NCI-H2171 treated with DMSO at 0.1 percent for 48 hours (cell line): Measurements from ENCODE around the gene KCNMA1.

Experiments
- DNase-seq: peaks from one replicate; lab custom pipeline; 2025; lab: John Stamatoyannopoulos, UW

The KCNMA1 gene

DNA sequence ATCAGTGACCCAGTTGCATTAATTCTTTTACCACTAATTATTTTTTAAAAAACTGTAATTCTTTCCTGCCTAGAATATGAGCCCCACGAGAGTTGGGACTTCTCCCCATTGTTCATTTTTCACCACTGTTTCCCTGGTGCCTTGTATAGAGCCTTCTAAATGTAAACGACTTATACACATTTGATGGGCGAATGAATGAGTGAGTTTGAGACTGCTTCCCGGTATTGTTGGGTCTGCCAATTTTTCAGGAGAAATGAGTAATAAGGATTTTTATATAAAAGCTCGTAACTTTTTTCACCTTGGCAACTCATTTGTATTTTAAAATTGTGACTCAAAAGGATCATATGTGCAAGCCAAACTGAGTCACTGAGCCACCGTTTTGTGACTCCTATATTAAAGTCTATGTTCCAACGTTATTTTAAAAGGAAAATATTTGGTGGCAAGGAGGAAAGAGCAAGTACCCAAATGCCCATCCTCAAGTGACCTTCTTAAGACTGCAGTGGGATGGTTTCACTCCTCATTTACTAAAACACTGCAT is 621.3 kb downstream of the KCNMA1 start:
- no peak for DNase-seq

DNA sequence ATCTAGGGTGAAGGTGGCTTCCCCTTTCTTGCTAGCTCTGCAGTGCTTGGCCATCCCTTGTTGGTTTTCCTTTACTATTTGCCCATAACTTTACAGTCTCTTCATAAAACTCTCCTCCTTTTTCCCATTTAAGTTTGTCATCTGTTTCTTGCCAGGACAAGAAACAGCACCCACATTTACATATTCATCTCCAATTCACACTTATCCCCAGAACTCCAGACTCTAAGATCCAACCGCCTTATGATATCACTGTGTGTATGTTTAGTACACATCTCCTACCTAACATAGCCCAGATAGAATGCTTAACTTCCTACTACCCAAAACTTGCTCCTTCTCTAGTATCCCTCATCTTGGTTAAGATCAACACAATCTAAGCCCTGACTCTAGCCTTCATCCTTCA is 622.2 kb downstream of the KCNMA1 start:
- no peak for DNase-seq

- DNase-seq, result no peak
These were observed 624.7 kb downstream of the KCNMA1 start for GRCh38 chr10:77012812-77013500.

- no peak for DNase-seq
These were observed 625.5 kb downstream of the KCNMA1 start for GRCh38 chr10:77011874-77012811.

- no peak for DNase-seq
These were observed 627.2 kb downstream of the KCNMA1 start for GRCh38 chr10:77010430-77010829.

DNA sequence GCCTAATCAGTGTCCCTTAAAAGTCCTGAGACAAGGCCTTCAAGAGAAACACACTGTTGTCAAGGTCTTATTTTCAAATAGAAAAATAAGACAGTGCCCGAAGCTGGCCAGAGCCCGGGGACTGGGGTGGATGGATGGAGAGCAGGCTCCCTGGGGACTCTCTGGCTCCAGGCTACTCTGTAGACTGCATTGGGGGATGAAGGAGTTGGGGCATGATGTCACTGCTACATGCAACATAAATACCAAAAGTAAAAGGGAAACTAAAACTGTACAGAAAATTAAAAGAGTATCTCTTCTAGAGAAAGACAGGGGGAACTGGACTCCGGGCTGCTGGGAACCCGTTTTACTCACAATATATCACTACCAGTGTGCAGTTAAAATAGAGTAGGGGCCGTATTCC is 629.8 kb downstream of the KCNMA1 start:
- DNase-seq, result no peak

DNA sequence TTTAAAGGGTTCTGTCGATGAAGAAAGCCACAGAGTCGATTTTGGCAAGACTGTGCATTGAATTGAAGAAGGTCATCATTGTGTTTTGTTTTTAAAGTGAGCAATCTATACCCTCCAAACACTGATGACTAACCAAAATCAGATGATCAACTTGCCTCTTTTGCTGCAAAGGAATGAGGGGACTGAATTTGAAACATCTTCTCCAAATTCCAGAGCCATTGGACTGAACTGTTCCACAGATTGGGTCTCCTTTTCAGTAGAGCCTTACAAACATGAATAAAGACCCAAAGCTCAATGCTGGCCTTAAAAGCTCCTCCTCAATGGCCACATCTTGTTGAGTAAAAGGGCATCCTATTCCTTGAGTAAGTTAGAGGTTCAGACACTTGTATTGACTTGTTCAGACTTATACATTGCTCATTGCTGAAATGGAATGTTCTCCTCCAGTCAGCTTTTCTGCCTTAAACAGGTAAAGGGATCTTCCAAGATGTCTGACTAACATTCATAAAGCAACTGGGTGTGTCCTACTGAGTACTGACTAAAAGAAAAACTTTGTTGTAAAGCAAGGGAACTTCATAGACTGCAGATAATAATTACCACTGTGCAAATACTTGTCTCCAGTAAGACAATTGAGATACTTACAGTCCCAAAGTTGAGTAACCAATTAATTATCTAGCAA is 630.6 kb downstream of the KCNMA1 start:
- no peak for DNase-seq

DNA sequence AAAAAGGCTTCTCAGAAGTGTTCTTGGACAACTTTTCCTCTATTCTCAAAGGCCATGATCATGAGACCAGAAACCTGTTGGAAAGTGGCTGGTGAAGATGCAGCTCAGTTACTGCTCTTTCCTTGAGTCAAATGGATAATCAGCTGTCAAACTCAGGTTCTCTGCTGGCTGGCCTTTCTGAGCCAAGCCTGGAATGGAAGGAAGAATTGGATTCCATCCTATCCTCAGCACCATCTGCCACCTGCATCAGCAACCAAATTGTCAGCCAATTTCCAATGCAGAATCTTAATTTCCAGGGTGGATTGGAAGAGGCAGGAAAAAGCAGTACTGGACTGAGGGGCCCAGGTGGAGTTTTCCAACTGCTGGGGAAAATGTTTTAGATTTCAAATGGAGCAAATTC is 631.7 kb downstream of the KCNMA1 start:
- peak; percentile 3 for DNase-seq

GRCh38 chr10:77004917-77005564 is 632.6 kb downstream of the KCNMA1 start:
- DNase-seq, result peak; percentile 68

DNA sequence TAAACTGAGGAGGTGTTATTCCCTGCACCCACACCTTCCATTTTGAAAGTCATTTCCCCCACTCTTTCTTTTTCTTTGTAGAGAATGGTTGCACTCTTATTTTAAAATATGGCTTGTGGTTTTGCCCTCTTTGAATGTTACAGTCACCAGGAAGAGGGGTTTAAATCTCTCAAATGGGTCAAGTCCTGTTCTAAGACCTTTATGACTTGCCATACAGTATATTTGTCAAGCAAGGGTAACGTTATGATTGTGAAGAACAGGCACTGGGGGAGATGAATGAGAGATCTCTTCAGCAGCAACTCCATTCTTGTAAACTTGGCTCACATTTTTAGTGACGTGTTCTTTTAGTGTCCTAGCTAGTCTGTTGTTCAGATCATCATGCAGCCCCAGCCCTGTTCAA is 634.7 kb downstream of the KCNMA1 start:
- DNase-seq, result no peak

GRCh38 chr10:77001206-77001605 is 636.4 kb downstream of the KCNMA1 start:
- DNase-seq, result no peak

DNA sequence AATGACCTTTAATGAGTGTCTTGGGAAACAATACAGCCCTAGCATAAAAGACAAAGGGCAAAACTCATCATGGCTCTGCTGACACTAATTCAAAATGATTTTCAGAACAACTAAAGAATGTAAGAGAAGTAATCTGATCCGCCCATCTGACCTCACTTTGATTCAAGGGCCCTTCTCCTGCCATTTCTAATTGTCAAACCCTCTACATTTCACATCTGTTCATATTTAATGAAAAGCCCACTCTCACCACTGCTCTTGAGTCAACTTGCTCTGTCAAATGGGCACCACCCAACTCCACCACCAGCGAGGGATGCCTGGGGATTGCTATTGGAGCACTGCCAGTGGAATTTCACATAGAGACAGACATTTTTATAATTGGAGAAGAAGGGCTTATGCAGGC is 639.2 kb downstream of the KCNMA1 start:
- DNase-seq, result peak; percentile 60

GRCh38 chr10:76997631-76998030 is 640.0 kb downstream of the KCNMA1 start:
- DNase-seq, result no peak

DNA sequence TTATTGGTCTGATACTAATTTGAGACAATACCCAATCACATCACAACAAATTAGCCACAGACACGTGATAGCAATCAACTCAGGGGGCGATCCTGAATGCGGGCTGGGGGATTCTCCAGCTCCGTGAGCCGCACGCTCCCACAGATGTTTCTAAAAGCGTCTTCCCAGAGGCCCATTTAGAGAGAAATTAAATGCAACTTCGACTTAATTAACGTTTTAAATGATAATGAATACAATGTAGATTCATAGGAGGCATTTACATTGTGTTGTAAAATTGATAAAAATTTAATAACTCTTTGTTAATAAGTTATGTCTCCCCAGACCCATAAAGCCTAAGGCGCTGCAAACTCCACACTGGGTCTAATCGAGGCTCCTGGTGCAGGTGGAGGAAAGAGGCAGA is 642.6 kb downstream of the KCNMA1 start:
- DNase-seq, result no peak

GRCh38 chr10:76993213-76993612 is 644.4 kb downstream of the KCNMA1 start:
- no peak for DNase-seq

DNA sequence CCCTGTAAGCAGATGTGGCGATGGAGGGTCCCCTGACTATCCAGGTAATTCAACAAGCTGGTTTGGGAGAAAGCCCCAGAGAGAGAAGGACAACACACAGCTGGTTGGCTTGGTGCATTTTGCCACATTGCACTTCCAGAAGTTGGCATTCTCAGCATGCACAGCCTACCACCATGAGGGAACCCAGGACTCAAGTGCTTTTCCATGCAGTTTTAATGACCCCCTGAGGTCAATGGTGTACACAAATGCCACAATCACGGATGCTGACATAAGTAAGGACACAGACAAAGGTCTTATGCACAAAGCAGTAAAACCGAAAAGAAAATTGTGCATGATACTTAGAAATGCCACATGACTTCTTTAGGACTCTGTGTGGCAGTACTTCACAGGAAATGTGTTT is 645.1 kb downstream of the KCNMA1 start:
- DNase-seq, result no peak

DNA sequence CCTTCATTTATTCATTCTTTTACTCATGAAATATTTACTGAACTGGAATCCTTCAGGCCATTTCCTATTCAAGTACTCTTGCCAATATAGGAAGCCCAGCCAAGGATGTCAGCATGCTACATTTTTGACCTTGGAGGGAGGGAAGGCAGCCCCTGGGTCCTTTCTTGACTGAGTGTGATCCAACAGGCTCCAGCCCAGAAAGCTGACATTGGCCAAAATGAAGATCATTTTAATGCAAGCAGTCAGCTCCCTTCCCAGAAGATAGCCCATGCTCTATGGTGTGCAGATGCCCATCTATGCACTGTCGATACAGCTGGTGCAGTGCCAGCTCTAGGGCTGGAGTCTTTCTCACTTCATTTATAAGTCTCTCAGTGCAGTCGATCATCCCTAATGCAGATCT is 646.0 kb downstream of the KCNMA1 start:
- DNase-seq, result no peak

GRCh38 chr10:76990561-76990960 is 647.0 kb downstream of the KCNMA1 start:
- DNase-seq, result no peak

DNA sequence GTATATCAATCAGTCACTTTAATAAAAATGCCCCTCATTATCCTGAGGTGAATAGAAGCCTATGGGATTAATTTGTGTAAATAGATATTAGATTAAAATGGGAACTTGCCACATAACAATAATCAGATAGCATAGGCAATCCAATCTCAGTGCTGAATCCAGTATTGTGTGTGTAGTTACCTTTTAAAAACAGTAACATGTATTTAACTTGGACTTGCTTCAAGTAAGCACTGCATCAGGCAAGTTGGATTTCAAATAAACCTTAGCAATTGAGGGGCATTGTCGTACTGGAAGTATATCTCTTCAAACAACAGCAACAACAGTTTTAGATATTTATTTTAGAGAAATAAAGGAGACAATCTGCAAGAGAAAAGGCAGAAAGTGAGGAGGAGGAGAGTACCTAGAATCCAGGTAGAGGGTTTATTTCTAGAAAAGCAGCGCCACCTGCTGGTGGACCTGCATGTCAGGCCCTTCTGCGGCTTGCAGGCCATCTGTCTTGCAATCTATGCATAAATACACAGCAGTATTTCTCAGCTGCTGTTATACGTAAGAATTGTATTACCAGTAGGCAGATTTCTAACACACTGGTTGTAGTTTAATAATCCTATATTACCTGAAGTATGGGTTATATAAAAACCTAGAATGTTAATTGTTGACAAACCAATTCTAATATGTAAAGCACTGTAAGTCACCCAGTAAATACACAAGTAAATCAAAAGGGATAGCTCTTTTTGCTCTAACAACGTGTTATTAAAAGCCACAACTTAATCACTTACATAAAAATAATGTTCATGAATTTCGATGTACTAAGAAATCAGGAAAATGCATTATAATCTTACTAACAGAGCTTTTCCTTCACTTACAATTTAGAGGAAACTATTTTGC is 652.8 kb downstream of the KCNMA1 start:
- peak; percentile 82 for DNase-seq

DNA sequence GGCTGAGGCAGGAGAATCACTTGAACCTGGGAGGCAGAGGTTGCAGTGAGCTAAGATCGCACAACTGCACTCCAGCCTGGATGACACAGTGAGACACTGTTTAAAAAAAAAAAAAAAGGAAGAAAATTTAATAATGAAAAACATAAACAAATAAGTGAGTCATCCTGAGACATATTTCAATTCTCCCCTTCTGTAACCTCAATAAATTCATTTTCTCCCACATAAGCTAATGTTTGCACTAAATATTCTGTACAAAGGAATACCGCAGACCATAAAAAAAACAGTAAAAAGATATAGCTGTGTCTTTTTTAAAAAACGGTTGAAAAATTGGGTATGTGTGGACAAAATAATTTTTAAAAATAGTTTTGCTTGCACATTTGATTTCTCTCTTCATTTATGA is 654.0 kb downstream of the KCNMA1 start:
- no peak for DNase-seq

- no peak for DNase-seq
These were observed 654.9 kb downstream of the KCNMA1 start for GRCh38 chr10:76982671-76983070.
